GM19025 (cell line): ENCODE results near the gene CHST5.

ENCODE experiments used
- ATAC-seq: cut with Tn5 transposase; IDR thresholded peaks from one replicate; pipeline ENCODE4 v1.9.1; 2021; ENCODE audit warnings: mild to moderate bottlenecking, low read depth, moderate library complexity; ENCODE audit not compliant: unreplicated experiment

Gene CHST5

GRCh38 chr16:75535901-75536300 is at the start of gene CHST5:
TSS of gene CHST5 (minus strand) at chr16:75536108. CDS start at chr16:75530384, 5,724 bp downstream.
- ATAC-seq: no peak

- peak; percentile 55 for ATAC-seq
Measured at GRCh38 chr16:75584108-75584507, 48.2 kb upstream of the CHST5 start.

- no peak for ATAC-seq
Measured at GRCh38 chr16:75579281-75579834, 43.5 kb upstream of the CHST5 start.

- ATAC-seq: no peak
Measured at GRCh38 chr16:75578725-75579124, 42.8 kb upstream of the CHST5 start.

- no peak for ATAC-seq
Measured at GRCh38 chr16:75578212-75578611, 42.3 kb upstream of the CHST5 start.

- ATAC-seq: no peak
Measured at GRCh38 chr16:75576384-75576811, 40.5 kb upstream of the CHST5 start.

- ATAC-seq: no peak
Measured at GRCh38 chr16:75575958-75576357, 40.0 kb upstream of the CHST5 start.

GRCh38 chr16:75573955-75574354 is 38.0 kb upstream of the CHST5 start:
- ATAC-seq: no peak

- ATAC-seq: no peak
Measured at GRCh38 chr16:75572864-75573542, 37.1 kb upstream of the CHST5 start.

GRCh38 chr16:75570396-75571065 is 34.6 kb upstream of the CHST5 start:
- no peak for ATAC-seq

- no peak for ATAC-seq
Measured at GRCh38 chr16:75567911-75568310, 32.0 kb upstream of the CHST5 start.

GRCh38 chr16:75566758-75567255 is 30.9 kb upstream of the CHST5 start:
- peak; percentile 1 for ATAC-seq

- ATAC-seq: peak; percentile 70
Measured at GRCh38 chr16:75566040-75566757, 30.3 kb upstream of the CHST5 start, which contains the start of gene GABARAPL2. TSS of gene GABARAPL2 (plus strand) at chr16:75566379. CDS start at chr16:75566487, 108 bp downstream.

- peak; percentile 2 for ATAC-seq
Measured at GRCh38 chr16:75565640-75566039, 29.7 kb upstream of the CHST5 start.

- ATAC-seq: no peak
Measured at GRCh38 chr16:75559564-75560372, 23.9 kb upstream of the CHST5 start.

- ATAC-seq: no peak
Measured at GRCh38 chr16:75558846-75559401, 23.0 kb upstream of the CHST5 start.

- ATAC-seq: no peak
Measured at GRCh38 chr16:75556431-75556950, 20.6 kb upstream of the CHST5 start.

- ATAC-seq: peak; percentile 98
Measured at GRCh38 chr16:75555707-75556430, 20.0 kb upstream of the CHST5 start, which contains the start of gene TMEM231. TSS of gene TMEM231 (minus strand) at chr16:75556252. CDS start at chr16:75556209, 43 bp downstream.
